GM18951 (cell line): ENCODE measurements around the gene HCN4.

Source experiments
- POLR2A ChIP-seq: IDR thresholded peaks from 4 replicates; pipeline ENCODE4 v1.6.1; 2011; ENCODE audit warnings: mild to moderate bottlenecking; ENCODE audit not compliant: insufficient read length, insufficient read depth; ENCODE audit errors: extremely low read depth
- in situ Hi-C: fragments of 300-500 bp; cut with MboI; formaldehyde crosslinking; loops from one replicate; pipeline ENCODE4 v1.12.0; 2022; ENCODE audit warnings: low sequenced_read_pairs, mixed read lengths, inconsistent platforms; ENCODE audit not compliant: unreplicated experiment

HCN4 gene

GRCh38 chr15:73298522-73299245 lies 70.1 kb downstream of the HCN4 start:
- TF ChIP-seq POLR2A: no peak
- in situ Hi-C loops: loop anchor here (25.0 kb wide), 1 partner anchor 414 kb away; no protein-coding TSS in a partner anchor

- in situ Hi-C loops: loop anchor here (25.0 kb wide), 1 partner anchor 416 kb away; no protein-coding TSS in a partner anchor
- no peak for TF ChIP-seq POLR2A
These were observed 72.0 kb downstream of the HCN4 start for GRCh38 chr15:73296609-73297353.

- in situ Hi-C loops: loop anchor here (25.0 kb wide), 1 partner anchor 417 kb away; no protein-coding TSS in a partner anchor
- TF ChIP-seq POLR2A: no peak
These were observed 73.0 kb downstream of the HCN4 start for GRCh38 chr15:73295630-73296286.

- TF ChIP-seq POLR2A: no peak
- in situ Hi-C loops: loop anchor here (25.0 kb wide), 1 partner anchor 419 kb away; no protein-coding TSS in a partner anchor
These were observed 75.0 kb downstream of the HCN4 start for GRCh38 chr15:73293773-73294172.

- no peak for TF ChIP-seq POLR2A
- in situ Hi-C loops: loop anchor here (25.0 kb wide), 1 partner anchor 421 kb away; no protein-coding TSS in a partner anchor
These were observed 77.3 kb downstream of the HCN4 start for GRCh38 chr15:73291441-73291840.

- no peak for TF ChIP-seq POLR2A
- in situ Hi-C loops: loop anchor here (25.0 kb wide), 1 partner anchor 425 kb away; no protein-coding TSS in a partner anchor
These were observed 81.7 kb downstream of the HCN4 start for GRCh38 chr15:73287019-73287418.

GRCh38 chr15:73286311-73286710 lies 82.4 kb downstream of the HCN4 start:
- TF ChIP-seq POLR2A: no peak
- in situ Hi-C loops: loop anchor here (25.0 kb wide), 1 partner anchor 426 kb away; no protein-coding TSS in a partner anchor

GRCh38 chr15:73284090-73284716 lies 84.6 kb downstream of the HCN4 start:
- TF ChIP-seq POLR2A: no peak
- in situ Hi-C loops: loop anchor here (25.0 kb wide), 1 partner anchor 428 kb away; no protein-coding TSS in a partner anchor

GRCh38 chr15:73283366-73283962 lies 85.3 kb downstream of the HCN4 start:
- no peak for TF ChIP-seq POLR2A
- in situ Hi-C loops: loop anchor here (25.0 kb wide), 1 partner anchor 429 kb away; no protein-coding TSS in a partner anchor

GRCh38 chr15:73282567-73283365 lies 86.0 kb downstream of the HCN4 start:
- in situ Hi-C loops: loop anchor here (25.0 kb wide), 1 partner anchor 430 kb away; no protein-coding TSS in a partner anchor
- TF ChIP-seq POLR2A: no peak

- in situ Hi-C loops: loop anchor here (25.0 kb wide), 1 partner anchor 436 kb away; no protein-coding TSS in a partner anchor
- no peak for TF ChIP-seq POLR2A
These were observed 92.9 kb downstream of the HCN4 start for GRCh38 chr15:73275862-73276261.
